Measurements from ENCODE around the gene C3orf70.
"Not testable (repeated sequence)": the region's sequence is repeated elsewhere in the genome, so short reads cannot be mapped to it uniquely, and the experiment has no call there.

C3orf70 gene

DNA sequence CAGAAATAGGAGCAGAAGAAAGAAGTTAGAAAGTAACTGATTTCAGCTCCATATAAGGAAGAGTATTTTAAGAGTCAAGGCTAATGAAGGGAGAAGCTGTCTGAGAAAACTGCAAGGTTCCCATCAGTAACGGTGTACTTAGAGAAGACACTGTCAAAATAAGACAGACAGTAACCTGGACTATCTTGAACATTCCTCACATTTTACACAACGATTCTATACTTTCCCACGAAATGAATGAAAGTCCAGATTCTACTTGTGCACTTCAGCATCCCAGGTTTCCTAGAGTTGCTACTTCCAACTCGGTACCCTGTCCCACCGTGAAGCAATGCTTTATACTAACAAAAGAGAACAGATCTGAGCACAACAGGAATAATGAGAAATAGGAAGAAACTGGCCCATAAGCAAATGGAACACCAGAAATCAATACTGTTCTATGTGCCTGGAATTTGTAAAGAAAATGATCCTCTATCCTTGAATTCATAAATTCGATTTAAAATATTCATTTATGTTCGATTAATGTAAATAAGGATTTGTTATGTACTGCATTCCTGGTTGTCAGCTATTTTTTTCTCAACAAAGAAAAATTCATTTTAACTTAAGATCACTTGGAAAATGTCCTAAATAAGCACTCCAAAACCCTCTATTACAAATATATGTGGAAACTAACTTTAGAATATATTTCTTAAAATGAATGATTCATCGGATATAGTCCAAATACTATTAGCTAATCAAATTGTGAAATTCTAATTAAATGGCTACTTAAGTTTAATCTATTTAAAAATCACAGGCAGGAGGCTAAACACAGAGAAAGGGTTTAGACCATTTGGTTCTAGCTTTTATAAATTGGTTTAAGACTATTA, 1.5 kb downstream of the C3orf70 start:
- DNase-seq (ENCODE audit: low read depth), result no peak

DNA sequence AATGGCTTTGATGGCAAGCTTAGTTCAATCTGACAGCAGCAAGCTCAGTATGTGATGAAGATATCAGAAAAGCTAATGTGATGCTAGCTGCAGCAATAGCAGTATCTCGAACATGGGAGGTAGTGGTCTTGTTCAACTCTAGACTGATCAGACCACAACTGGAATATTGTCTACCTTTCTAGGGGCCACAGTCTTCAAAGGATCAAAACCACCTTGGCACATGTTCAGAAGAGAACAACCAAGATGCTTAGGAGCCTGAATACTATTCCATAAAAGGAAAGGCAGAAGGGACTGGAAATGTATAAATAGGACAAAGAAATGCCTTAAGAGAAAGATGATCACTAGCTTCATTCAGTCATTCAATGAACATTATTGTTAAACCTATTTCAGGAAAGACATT, 2.3 kb downstream of the C3orf70 start:
- no peak for DNase-seq (ENCODE audit: low read depth)

GRCh38 chr3:185149591-185149990, 3.3 kb downstream of the C3orf70 start:
- no peak for DNase-seq (ENCODE audit: low read depth)

- DNase-seq (ENCODE audit: low read depth), result no peak
Observed at GRCh38 chr3:185145511-185145910, 7.3 kb downstream of the C3orf70 start.

DNA sequence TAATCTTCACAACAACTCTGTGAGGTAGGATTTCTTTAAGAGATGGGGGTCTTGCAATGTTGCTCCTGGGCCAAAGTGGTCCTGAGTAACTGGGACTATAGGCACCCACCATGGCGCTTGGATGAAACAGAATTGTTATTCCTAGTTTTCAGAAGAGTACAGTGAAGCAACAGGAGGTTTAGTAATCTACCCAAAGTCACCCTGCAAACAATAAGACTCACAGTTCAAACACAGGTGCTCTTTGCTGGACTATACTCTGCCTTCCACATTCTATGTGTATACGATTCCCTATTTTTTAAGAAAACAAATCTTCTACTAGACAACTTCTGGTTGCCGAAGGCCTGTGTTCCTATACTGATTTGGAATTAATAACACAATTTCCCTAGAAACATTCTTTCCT, 8.1 kb downstream of the C3orf70 start:
- DNase-seq (ENCODE audit: low read depth), result no peak

GRCh38 chr3:185137821-185138220, 15.0 kb downstream of the C3orf70 start:
- DNase-seq (ENCODE audit: low read depth), result no peak

- no peak for DNase-seq (ENCODE audit: low read depth)
Observed at GRCh38 chr3:185134509-185134908, 18.4 kb downstream of the C3orf70 start.

- no peak for DNase-seq (ENCODE audit: low read depth)
Observed at GRCh38 chr3:185131602-185132256, 21.1 kb downstream of the C3orf70 start.

- no peak for DNase-seq (ENCODE audit: low read depth)
Observed at GRCh38 chr3:185129083-185129482, 23.8 kb downstream of the C3orf70 start.

GRCh38 chr3:185126201-185126600, 26.7 kb downstream of the C3orf70 start:
- no peak for DNase-seq (ENCODE audit: low read depth)

- no peak for DNase-seq (ENCODE audit: low read depth)
Observed at GRCh38 chr3:185120126-185120525, 32.7 kb downstream of the C3orf70 start.

- DNase-seq (ENCODE audit: low read depth), result no peak
Observed at GRCh38 chr3:185115371-185115770, 37.5 kb downstream of the C3orf70 start.

DNA sequence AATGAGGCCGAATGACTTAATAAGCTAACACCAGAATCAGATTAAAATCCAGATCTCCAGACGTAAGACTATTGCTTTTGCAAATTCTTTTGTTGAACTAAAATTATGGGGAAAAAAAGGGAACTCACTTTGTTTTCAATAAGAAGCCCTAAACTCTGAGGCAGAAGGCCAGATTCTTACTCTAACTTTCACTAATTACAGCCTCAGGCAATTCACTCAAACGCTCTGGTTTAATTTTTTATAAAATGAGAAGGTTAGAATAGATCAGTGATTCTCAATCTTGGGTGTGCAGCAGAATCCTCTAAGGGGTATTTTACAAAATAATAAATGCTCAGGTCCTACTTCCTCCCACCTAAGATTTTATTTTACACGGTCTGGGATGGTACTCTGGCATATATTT, 38.1 kb downstream of the C3orf70 start:
- DNase-seq (ENCODE audit: low read depth), result no peak

DNA sequence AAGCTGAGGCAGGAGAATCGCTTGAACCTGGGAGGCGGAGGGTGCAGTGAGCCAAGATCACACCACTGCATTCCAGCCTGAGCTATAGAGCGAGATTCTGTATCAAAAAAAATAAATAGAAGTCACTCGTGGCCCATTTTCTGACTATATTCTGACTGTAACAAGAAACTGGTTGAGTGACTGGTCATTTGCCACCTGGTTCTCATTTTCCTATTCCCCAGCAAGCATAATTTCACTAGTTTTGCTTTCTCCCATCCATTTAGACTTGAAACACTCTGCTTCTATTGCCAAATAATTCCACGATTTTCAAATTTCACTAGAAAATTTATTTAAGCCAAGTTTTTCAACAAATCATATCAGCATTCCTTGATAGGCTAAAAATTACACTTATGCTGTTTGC, 40.7 kb downstream of the C3orf70 start:
- no peak for DNase-seq (ENCODE audit: low read depth)

- not testable (repeated sequence) for DNase-seq (ENCODE audit: low read depth)
Observed at GRCh38 chr3:185109012-185109411, 43.8 kb downstream of the C3orf70 start.

DNA sequence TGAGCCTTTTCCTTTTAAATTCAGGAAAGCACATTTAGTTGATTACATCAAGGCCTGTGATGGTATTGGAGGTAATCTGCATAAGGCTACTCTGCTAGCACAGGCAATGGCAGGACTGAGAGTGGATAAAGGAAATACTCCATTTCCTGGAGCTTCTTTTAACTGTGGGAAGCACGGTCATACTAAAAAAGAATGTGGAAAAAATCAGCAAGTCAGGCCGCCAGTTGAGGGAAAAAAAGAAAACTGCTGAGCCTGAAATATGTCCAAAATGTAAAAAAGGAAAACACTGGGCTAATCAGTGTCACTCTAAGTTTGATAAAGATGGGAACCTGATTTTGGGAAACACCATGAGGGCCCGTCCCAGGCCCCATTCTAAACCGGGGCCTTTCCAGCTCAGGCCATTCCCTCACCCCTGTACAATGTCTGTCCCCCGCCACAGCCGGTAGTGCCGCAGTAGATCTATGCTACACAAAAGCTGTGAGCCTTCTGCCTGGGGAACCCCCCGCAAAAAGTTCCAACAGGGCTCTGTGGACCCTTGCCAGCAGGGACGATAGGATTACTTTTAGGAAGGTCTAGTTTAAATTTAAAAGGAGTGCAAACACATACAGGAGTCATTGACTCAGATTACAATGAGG, 46.5 kb downstream of the C3orf70 start:
- not testable (repeated sequence) for DNase-seq (ENCODE audit: low read depth)

DNA sequence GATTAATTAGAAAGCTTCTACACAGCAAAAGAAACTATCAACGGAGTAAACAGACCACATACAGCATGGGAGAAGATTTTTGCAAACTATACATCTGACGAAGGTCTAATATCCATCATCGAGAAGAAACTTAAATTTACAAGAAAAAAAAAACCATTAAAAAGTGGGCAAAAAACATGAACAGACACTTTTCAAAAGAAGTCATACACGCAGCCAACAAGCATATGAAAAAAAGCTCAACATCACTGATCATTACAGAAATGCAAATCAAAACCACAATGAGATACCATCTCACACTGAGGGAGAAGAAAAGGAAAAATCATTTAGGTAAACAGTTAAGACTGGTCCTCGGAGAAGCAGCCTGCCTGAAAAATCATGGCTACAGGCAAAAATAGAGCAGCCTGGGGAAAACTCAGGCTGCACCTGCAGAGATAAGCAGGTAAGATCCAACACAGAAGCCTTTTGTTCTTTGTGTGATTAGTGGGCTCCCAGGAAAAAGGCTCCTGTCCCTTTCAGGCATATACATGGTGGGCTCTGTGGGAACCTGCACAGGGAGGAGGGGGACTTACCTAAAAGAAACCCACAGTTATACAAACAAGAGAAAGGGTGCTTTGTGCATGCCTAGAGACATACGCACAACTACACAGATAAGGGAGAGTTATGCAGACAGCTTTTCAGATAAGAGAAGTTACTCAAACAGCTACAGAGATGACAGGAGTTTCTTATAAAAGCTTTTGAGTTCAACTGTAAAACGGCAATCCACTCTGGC, 49.3 kb downstream of the C3orf70 start:
- DNase-seq (ENCODE audit: low read depth), result no peak

GRCh38 chr3:185094697-185095096, 58.2 kb downstream of the C3orf70 start:
- no peak for DNase-seq (ENCODE audit: low read depth)

- DNase-seq (ENCODE audit: low read depth), result no peak
Observed at GRCh38 chr3:185093116-185093515, 59.7 kb downstream of the C3orf70 start.

GRCh38 chr3:185090811-185091210, 62.0 kb downstream of the C3orf70 start:
- DNase-seq (ENCODE audit: low read depth), result no peak

DNA sequence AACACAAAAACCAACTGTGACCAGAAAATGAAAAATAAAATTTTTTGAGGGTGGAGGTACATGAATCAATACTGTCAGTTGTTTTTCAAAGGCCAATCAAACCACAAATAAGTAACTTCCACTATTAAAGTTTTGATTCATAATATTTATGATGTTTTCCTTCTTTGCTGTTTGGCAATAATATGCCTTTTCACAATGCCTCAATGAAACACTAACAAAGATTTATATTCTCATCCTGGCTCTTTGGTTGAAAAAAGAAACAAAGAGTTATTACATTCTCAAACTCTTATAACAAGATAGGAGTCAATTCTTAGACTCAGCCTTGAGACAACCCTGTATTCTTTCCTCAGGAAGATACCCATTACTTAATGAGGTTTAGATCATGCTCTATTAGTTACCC, 63.1 kb downstream of the C3orf70 start:
- no peak for DNase-seq (ENCODE audit: low read depth)

DNA sequence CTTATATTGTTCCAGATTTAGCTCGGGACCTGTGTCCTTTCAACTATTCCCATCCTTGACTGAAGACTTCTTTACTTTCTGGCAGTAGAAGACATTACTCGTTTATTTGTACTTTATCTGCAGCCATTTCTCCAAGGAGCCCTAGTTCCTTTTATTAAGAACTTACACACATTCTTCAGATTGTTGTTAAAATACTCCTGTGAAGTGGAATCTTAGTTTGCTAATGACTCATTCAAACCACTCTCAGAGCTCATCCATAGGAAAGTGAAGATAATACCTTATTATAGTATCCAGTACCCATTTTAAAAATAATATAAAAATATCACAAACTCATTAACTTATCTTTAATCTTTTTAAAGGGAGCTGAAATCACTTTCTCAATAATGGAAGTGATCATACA, 63.5 kb downstream of the C3orf70 start:
- DNase-seq (ENCODE audit: low read depth), result peak; percentile 31
